OCI-LY1 (cell line): ENCODE results near the gene PRSS2.

Experiments used
- CTCF ChIP-seq: fragments of 200-600 bp; sonication (generic), shearing (Covaris generic); IDR thresholded peaks from 2 replicates; pipeline ENCODE4 v1.5.1; 2017; ENCODE audit warnings: mild to moderate bottlenecking, antibody characterized with exemption, low read length, moderate library complexity, mixed read lengths
- EZH2 ChIP-seq: fragments of 200-600 bp; sonication (generic), shearing (Covaris generic); IDR thresholded peaks from 2 replicates; pipeline ENCODE4 v1.8.0; 2017; ENCODE audit warnings: borderline replicate concordance, mixed run types, mild to moderate bottlenecking, antibody characterized with exemption, low read length, moderate library complexity, mixed read lengths

- TF ChIP-seq EZH2 = no peak
- TF ChIP-seq CTCF = no peak
These were observed 13.9 kb downstream of the PRSS2 start for GRCh38 chr7:142784716-142785115.
